Posterior cingulate gyrus (tissue), 11 donors: ENCODE data around the gene GALNTL6.
"Not testable (repeated sequence)": the region's sequence is repeated elsewhere in the genome, so short reads cannot be mapped to it uniquely, and the experiment has no call there.

Experiments
- DNase-seq, 10 donors: peaks; one replicate each; pipeline versions ENCODE4 v3.0.0 to v3.0.0-alpha.2; 2020 to 2021; ENCODE audit warnings: mixed read lengths in 3 of 10
- intact Hi-C: fragments of 100-400 bp; cut with DNase I; formaldehyde crosslinking; loops from one replicate; pipeline ENCODE4 v1.15.1; 2023

The GALNTL6 gene

GRCh38 chr4:172706000-172706399, 892.8 kb downstream of the GALNTL6 start:
- intact Hi-C loops, result no loop called here
- no peak for DNase-seq

DNA sequence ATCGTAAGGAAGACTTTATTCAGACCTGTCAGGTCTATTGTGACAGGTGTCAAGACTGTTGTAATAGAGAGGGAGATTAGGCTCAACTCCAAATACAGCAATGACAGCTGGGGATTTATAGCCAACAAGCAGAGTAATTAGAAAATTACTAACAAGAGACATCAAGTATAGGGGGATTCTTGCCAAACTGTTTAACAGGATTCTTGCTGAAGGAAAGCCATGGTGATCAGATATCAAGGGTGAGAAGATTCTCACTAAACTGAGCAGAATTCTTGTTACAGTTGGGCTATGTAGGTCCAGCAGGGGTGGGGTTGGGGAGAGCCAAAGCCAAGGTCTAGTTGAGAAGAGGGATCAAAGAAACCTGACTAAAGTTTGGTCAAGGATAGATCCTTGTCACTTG, 894.4 kb downstream of the GALNTL6 start:
- no peak for DNase-seq
- intact Hi-C loops, result no loop called here

- intact Hi-C loops, result no loop called here
These were observed 895.0 kb downstream of the GALNTL6 start for GRCh38 chr4:172708184-172708583.

GRCh38 chr4:172709376-172709775, 896.2 kb downstream of the GALNTL6 start:
- intact Hi-C loops, result no loop called here
- no peak for DNase-seq

More at GRCh38 chr4:172708184-172708583, 895.0 kb downstream of the GALNTL6 start:
- no peak for DNase-seq

DNA sequence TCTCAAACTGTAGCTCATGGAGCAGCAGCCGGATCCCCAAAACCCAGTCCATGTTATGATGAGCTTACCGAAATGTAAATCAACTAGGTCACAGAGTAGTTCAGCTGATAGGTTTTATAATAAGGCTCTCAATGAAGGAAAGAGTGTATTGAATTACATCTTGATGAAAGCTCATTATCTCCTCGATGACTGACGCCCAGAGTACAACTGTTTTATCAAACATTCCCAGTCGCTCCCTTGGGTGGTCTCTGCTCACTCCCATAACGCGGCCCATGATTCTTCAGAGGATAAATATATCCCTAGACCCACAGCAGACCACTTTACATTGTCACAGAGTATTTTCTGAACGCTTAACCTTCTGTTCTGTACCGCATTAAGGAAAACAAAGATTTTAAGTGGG, 903.1 kb downstream of the GALNTL6 start:
- DNase-seq, result no peak
- intact Hi-C loops, result no loop called here

GRCh38 chr4:172721659-172722058, 908.5 kb downstream of the GALNTL6 start:
- no peak for DNase-seq
- intact Hi-C loops, result no loop called here

DNA sequence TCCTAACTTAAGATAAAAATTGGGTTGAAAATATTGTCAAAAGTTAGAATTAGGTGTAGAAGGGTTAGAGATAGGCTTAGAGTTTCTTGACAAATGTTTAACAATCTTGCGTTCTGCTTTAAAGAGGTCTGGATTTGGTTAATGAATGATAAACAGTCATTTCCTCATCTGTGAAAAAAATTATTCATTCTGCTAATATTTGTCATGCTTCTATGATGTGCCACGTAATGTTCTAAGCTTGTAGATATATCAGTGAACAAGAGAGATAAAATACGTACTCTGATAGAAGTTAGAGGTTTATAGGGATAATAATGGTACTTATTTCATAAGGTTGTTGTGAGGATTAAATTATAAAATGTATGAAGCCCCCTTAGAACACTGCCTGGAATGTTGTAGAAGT, 912.4 kb downstream of the GALNTL6 start:
- intact Hi-C loops, result no loop called here

DNA sequence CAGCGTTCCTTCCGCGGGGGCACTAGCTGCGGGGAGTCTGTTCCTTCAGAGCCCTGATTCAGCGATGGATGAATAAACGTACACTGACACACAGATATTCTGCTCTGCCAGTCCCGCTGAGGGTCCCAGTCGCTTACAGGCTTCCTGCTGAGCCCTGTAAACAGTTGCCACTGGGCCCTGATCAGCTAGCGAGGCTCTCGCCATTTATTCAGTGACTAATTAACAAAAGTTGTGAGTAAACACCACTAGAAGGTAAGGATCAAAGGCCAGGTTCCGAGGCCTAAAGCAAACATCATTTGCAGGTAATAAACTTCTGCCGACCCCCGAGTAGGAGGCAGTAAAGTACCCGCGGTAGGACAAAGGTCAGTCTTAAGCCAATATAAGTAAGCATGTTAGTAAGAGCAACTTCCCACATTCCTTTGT, 912.8 kb downstream of the GALNTL6 start:
- no peak for DNase-seq
- intact Hi-C loops, result no loop called here

More for the DNA sequence above, 912.4 kb downstream of the GALNTL6 start:
- DNase-seq, result no peak

DNA sequence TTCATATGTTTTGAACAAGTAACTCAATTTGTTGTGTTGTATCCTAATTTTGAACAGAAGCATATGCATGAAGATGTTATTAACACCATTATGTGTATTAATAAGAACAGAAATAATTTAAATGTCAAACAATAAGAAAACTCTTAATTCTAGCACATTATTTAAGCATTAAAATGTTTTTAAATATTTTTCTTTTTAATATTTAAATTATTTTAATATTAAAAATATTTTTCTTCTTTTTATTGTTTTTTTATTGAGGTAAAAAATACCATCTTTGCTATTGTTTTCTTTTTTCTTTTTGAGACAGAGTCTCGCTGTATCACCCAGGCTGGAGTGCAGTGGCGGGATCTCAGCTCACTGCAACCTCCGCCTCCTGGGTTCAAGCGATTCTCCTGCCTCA, 914.4 kb downstream of the GALNTL6 start:
- intact Hi-C loops, result no loop called here
- no peak for DNase-seq

DNA sequence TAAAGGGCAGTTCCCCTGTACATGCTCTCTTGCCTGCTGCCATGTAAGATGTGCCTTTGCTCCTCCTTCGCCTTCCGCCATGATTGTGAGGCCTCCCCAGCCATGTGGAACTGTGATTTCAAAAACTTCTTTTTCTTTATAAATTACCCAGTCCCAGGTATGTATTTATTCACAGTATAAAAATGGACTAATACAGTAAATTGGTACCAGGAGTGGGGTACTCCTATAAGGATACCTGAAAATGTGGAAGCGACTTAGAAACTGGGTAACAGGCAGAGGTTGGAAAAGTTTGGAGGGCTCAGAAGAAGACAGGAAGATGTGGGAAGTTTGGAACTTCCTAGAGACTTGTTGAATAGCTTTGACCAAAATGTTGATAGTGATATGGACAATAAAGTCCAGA, 920.4 kb downstream of the GALNTL6 start:
- intact Hi-C loops, DNase-seq: not testable (repeated sequence)

DNA sequence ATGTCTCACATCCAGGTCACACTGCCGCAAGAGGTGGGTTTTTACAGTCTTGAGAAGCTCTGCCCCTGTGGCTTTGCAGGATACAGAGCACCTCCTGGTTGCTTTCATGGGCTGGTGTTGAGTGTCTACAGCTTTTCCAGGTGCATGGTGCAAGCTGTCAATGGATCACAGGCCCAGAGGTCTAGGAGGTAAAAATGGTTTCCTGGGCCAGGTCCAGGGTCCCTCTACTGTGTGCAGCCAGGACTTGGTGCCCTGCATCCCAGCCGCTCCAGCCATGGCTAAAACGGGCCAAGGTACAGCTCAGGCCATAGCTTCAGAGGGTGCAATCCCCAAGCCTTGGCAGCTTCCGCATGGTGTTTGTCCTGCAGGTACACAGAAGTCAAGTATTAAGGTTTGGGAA, 921.4 kb downstream of the GALNTL6 start:
- DNase-seq, result peak in 1 of 10 donors; percentile 79
- intact Hi-C loops, result no loop called here

DNA sequence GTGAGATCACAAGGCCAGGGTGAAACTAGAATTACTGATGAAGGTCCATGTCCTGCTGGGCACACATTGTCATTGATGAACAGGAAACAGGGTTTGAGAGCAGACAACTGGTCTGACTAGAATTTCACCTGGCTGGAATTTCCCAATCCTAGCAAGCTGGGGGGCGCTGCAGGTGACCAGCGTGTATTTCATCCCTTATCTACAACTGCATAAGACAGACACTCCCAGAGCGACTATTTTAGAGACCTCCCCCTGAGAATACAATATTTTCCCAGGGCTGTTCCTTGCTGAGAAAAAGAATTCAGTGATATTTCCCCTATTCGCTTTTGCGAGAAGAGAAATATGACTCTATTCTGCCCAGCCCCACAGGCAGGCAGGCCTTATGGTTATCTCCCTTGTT, 922.8 kb downstream of the GALNTL6 start:
- intact Hi-C loops, result no loop called here

GRCh38 chr4:172740434-172740833, 927.2 kb downstream of the GALNTL6 start:
- intact Hi-C loops, result no loop called here
- DNase-seq, result no peak

More for the DNA sequence above, 922.8 kb downstream of the GALNTL6 start:
- no peak for DNase-seq

GRCh38 chr4:172750910-172751309, 937.7 kb downstream of the GALNTL6 start:
- DNase-seq, result no peak
- intact Hi-C loops, result no loop called here

DNA sequence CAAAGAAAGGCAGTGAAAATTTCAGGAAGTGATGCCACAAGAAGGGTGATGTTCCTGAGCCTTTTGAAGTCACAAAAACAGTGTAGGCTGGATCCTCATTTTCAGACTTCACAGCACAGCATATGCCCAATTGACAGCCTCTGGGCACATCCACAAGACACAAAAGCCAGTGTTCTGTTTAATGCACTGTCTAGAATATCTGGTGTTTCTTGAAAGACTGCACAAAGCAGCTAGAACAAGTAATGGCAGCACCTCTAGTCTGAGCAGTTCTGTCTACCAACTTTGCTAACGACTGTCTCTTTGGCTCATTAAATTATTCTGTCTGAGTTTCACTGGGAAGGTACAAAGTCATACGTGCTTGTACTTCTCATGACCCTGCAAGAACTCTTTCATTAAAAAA, 938.3 kb downstream of the GALNTL6 start:
- no peak for DNase-seq
- intact Hi-C loops, result no loop called here

DNA sequence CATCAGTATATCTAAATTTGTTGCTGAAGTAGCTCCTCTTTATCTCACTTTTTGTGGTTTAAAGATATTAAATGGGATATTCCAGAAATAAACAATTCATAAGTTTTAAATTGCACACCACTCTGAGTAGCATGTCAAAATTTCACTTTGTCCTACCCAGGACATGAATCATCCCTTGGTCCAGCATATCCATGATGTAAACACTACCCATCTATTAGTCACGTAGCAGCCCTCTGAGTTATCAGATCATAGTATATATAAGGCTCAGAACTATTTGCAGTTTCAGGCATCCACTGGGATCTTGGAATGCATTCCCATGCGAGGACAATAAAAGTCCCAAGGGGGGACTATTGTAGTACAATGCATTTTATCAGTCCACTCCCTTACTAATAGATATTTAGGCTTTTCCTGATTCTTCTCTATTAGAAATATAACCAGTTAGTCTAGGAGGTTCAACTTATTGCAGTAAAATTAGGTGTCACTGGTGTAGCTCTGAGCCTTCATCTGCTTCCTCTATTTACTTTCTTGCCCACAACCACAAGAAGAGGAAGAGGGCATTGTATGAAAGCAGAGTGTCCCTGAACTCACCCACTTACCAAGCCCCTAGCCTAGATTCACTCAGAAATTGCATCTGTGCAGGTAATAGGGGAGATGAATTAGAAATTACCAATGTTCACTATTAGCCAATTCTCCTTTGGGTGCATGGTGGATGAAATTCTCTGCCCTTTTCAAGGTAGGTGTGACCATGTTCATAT, 945.6 kb downstream of the GALNTL6 start:
- no peak for DNase-seq
- intact Hi-C loops, result no loop called here

- DNase-seq, result peak in 1 of 10 donors; percentile 45
- intact Hi-C loops, result no loop called here
These were observed 947.3 kb downstream of the GALNTL6 start for GRCh38 chr4:172760512-172760911.

DNA sequence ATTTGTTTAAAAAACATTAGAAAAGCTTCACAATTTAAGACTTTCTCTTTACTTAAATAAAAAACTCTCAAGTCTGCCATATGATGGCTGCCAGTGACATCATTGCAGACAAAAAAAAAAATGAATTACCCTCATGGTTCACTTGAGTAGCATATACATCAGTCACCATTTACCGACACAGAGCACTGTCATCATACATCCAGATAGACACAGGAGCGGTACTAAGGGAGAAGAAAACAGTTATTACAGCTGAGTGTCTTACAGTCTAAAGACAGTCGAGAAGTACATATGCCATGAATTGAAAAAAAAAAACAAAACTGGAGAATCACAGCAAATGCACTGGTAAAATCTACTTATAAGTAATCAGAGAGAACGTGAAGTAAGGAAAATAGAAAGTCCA, 949.7 kb downstream of the GALNTL6 start:
- no peak for DNase-seq
- intact Hi-C loops, result no loop called here

DNA sequence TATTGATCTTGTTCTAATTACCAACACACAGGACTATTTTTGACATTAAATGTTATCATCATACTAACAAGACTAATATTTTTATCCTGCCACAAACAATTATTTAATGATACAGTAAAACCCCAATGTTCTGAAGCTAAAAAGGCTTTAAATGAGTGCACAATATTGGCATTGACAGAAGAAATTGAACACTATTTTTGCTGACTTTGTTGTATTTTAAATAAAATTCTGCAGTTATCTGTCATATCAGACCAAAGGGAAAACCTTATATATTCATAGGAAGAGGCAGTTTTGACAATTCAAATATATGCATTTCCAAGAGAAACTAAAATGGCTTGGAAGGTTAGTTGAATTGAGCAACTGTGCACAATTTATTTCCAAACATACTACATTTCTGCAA, 957.6 kb downstream of the GALNTL6 start:
- DNase-seq, result no peak

GRCh38 chr4:172772781-172773180, 959.6 kb downstream of the GALNTL6 start:
- intact Hi-C loops, result no loop called here
- DNase-seq, result no peak

More for the DNA sequence above, 957.6 kb downstream of the GALNTL6 start:
- intact Hi-C loops, result no loop called here

DNA sequence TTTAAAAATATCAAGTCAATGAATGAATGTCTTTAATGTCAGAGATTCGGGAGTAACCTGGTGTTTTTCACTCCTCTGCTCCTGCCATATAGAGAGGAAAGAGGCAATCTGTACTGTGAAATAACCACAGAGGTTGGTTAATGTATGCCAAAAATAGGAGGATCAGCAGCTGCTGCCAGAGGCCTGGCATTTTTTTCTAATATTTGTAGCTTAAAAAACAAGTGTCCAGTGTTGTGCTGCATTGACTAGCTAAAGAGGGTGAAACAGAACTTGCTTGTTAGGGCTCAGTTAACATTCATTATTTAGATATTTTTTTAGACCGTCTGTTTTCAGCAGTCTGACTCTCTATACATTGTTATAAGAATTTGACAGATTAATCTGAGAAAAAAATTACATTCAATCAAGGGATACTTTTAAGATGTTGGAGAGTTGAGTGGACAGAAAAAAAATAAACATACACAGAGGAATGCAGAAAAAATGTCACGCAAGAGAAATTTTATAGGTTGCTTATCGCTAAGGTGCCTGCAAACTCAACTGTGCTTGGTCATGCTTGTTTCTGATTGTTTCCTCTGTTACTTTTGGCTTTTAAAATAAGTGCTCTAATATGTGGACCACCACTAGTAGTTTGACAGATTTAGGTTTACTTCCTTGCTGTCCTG, 963.1 kb downstream of the GALNTL6 start:
- intact Hi-C loops, result no loop called here
- DNase-seq, result no peak
